ENCODE results near the gene DCHS2.

Gene DCHS2

GRCh38 chr4:154450966-154451365 lies 40.6 kb downstream of the DCHS2 start:
- Histone ChIP-seq H2BK12ac (ENCODE audit: low read length in 2 of 2) (no peak overlapping the region), H2BK5ac (ENCODE audit: low read depth, low read length, poor library complexity, severe bottlenecking) (no peak overlapping the region), H3K18ac (ENCODE audit: low read depth in 1 of 2, low read length in 2 of 2) (no peak overlapping the region), H3K4me1 (ENCODE audit: control insufficient read depth, insufficient read depth, low read depth, low read length) (no peaks in the 10 kb centered on the region), H3K4me2 (ENCODE audit: low read length, poor library complexity, severe bottlenecking) (no peak overlapping the region), H4K91ac (ENCODE audit: low read length) (no peak overlapping the region), H3K27me3 (ENCODE audit: control insufficient read depth in 1 of 2, insufficient read depth in 1 of 2, low read length in 2 of 2) (peaks cover 0 to 10% of the 10 kb centered on the region in 2 experiments), H3K4ac (ENCODE audit: low read depth in 1 of 2, low read length in 2 of 2) (no peak overlapping the region), H3K4me3 (ENCODE audit: insufficient read depth in 1 of 2, low read depth in 1 of 2, low read length in 2 of 2) (no peak overlapping the region), H2BK120ac (ENCODE audit: low read depth, low read length) (no peak overlapping the region), H3K9ac (ENCODE audit: low read length) (no peak overlapping the region), H4K8ac (ENCODE audit: low read length) (no peak overlapping the region), H3K27ac (ENCODE audit: low read length, poor library complexity, severe bottlenecking) (no peak overlapping the region), H2BK15ac (ENCODE audit: low read depth, poor library complexity, severe bottlenecking) (no peak overlapping the region), H3K79me1 (replicated peaks; ENCODE audit: low read length, poor library complexity, severe bottlenecking) (no peaks in the 10 kb centered on the region), H2AK5ac (ENCODE audit: low read length, severe bottlenecking) (no peak overlapping the region), H2AFZ (ENCODE audit: low read depth, low read length) (no peak overlapping the region), H3K14ac (ENCODE audit: low read length in 2 of 2) (no peak overlapping the region), H3K9me3 (ENCODE audit: control insufficient read depth, low read length) (no peaks in the 10 kb centered on the region), H3K23ac (ENCODE audit: low read length in 2 of 2) (no peak overlapping the region), H3K36me3 (ENCODE audit: control insufficient read depth in 1 of 2, insufficient read depth in 2 of 2, low read depth in 1 of 2, low read length in 2 of 2) (no peaks in the 10 kb centered on the region)
- WGBS = no CpG with 5 or more reads among the region's 1 CpG
- DNase-seq = no peak

- no peak overlapping the region for H3K9ac ChIP-seq (ENCODE audit: low read length)
- no peak overlapping the region for H4K8ac ChIP-seq (ENCODE audit: low read length)
- 65% methylated on average over 2 of the region's 2 CpGs for WGBS
- no peak overlapping the region for H2BK120ac ChIP-seq (ENCODE audit: low read depth, low read length)
- H3K9me3 ChIP-seq (ENCODE audit: control insufficient read depth, low read length) = no peaks in the 10 kb centered on the region
- no peak overlapping the region for H2AK5ac ChIP-seq (ENCODE audit: low read length, severe bottlenecking)
- no peak overlapping the region for H4K91ac ChIP-seq (ENCODE audit: low read length)
- H2BK15ac ChIP-seq (ENCODE audit: low read depth, poor library complexity, severe bottlenecking) = no peak overlapping the region
- H3K4ac ChIP-seq (ENCODE audit: low read depth in 1 of 2, low read length in 2 of 2) = no peak overlapping the region
- H3K4me2 ChIP-seq (ENCODE audit: low read length, poor library complexity, severe bottlenecking) = no peak overlapping the region
- no peak overlapping the region for H3K14ac ChIP-seq (ENCODE audit: low read length in 2 of 2)
- H2BK5ac ChIP-seq (ENCODE audit: low read depth, low read length, poor library complexity, severe bottlenecking) = no peak overlapping the region
- no peaks in the 10 kb centered on the region for H3K36me3 ChIP-seq (ENCODE audit: control insufficient read depth in 1 of 2, insufficient read depth in 2 of 2, low read depth in 1 of 2, low read length in 2 of 2)
- H3K4me3 ChIP-seq (ENCODE audit: insufficient read depth in 1 of 2, low read depth in 1 of 2, low read length in 2 of 2) = no peak overlapping the region
- no peak overlapping the region for H2BK12ac ChIP-seq (ENCODE audit: low read length in 2 of 2)
- H3K23ac ChIP-seq (ENCODE audit: low read length in 2 of 2) = no peak overlapping the region
- H3K4me1 ChIP-seq (ENCODE audit: control insufficient read depth, insufficient read depth, low read depth, low read length) = no peaks in the 10 kb centered on the region
- H3K18ac ChIP-seq (ENCODE audit: low read depth in 1 of 2, low read length in 2 of 2) = no peak overlapping the region
- H3K79me1 ChIP-seq (replicated peaks; ENCODE audit: low read length, poor library complexity, severe bottlenecking) = no peaks in the 10 kb centered on the region
- no peak overlapping the region for H2AFZ ChIP-seq (ENCODE audit: low read depth, low read length)
- H3K27me3 ChIP-seq (ENCODE audit: control insufficient read depth in 1 of 2, insufficient read depth in 1 of 2, low read length in 2 of 2) = peaks cover 0 to 11% of the 10 kb centered on the region in 2 experiments
- H3K27ac ChIP-seq (ENCODE audit: low read length, poor library complexity, severe bottlenecking) = no peak overlapping the region
- no peak for DNase-seq
These were observed 46.6 kb downstream of the DCHS2 start for GRCh38 chr4:154444958-154445357.

GRCh38 chr4:154441982-154442381 lies 49.6 kb downstream of the DCHS2 start:
- no peak overlapping the region for H2AFZ ChIP-seq (ENCODE audit: low read depth, low read length)
- WGBS = 81% methylated on average over 3 of the region's 3 CpGs
- H3K79me1 ChIP-seq (replicated peaks; ENCODE audit: low read length, poor library complexity, severe bottlenecking) = no peaks in the 10 kb centered on the region
- H2BK120ac ChIP-seq (ENCODE audit: low read depth, low read length) = no peak overlapping the region
- no peak overlapping the region for H4K91ac ChIP-seq (ENCODE audit: low read length)
- no peak overlapping the region for H2BK5ac ChIP-seq (ENCODE audit: low read depth, low read length, poor library complexity, severe bottlenecking)
- H3K36me3 ChIP-seq (ENCODE audit: control insufficient read depth in 1 of 2, insufficient read depth in 2 of 2, low read depth in 1 of 2, low read length in 2 of 2) = no peaks in the 10 kb centered on the region
- H3K4me3 ChIP-seq (ENCODE audit: insufficient read depth in 1 of 2, low read depth in 1 of 2, low read length in 2 of 2) = no peak overlapping the region
- no peaks in the 10 kb centered on the region for H3K9me3 ChIP-seq (ENCODE audit: control insufficient read depth, low read length)
- H3K4me1 ChIP-seq (ENCODE audit: control insufficient read depth, insufficient read depth, low read depth, low read length) = no peaks in the 10 kb centered on the region
- no peak for DNase-seq
- H4K8ac ChIP-seq (ENCODE audit: low read length) = no peak overlapping the region
- no peak overlapping the region for H3K14ac ChIP-seq (ENCODE audit: low read length in 2 of 2)
- H3K23ac ChIP-seq (ENCODE audit: low read length in 2 of 2) = no peak overlapping the region
- H2AK5ac ChIP-seq (ENCODE audit: low read length, severe bottlenecking) = no peak overlapping the region
- no peak overlapping the region for H3K18ac ChIP-seq (ENCODE audit: low read depth in 1 of 2, low read length in 2 of 2)
- no peak overlapping the region for H3K4ac ChIP-seq (ENCODE audit: low read depth in 1 of 2, low read length in 2 of 2)
- H3K27ac ChIP-seq (ENCODE audit: low read length, poor library complexity, severe bottlenecking) = no peak overlapping the region
- no peak overlapping the region for H3K9ac ChIP-seq (ENCODE audit: low read length)
- H3K4me2 ChIP-seq (ENCODE audit: low read length, poor library complexity, severe bottlenecking) = no peak overlapping the region
- H2BK15ac ChIP-seq (ENCODE audit: low read depth, poor library complexity, severe bottlenecking) = no peak overlapping the region
- H2BK12ac ChIP-seq (ENCODE audit: low read length in 2 of 2) = no peak overlapping the region
- peaks cover 0 to 3% of the 10 kb centered on the region in 2 experiments for H3K27me3 ChIP-seq (ENCODE audit: control insufficient read depth in 1 of 2, insufficient read depth in 1 of 2, low read length in 2 of 2)

GRCh38 chr4:154441124-154441523 lies 50.5 kb downstream of the DCHS2 start:
- WGBS = no CpG with 5 or more reads among the region's 1 CpG

More at GRCh38 chr4:154441124-154441523, 50.5 kb downstream of the DCHS2 start:
- Histone ChIP-seq H4K8ac (ENCODE audit: low read length) (no peak overlapping the region), H3K4me1 (ENCODE audit: control insufficient read depth, insufficient read depth, low read depth, low read length) (no peaks in the 10 kb centered on the region), H3K18ac (ENCODE audit: low read depth in 1 of 2, low read length in 2 of 2) (no peak overlapping the region), H2BK120ac (ENCODE audit: low read depth, low read length) (no peak overlapping the region), H3K14ac (ENCODE audit: low read length in 2 of 2) (no peak overlapping the region), H2BK15ac (ENCODE audit: low read depth, poor library complexity, severe bottlenecking) (no peak overlapping the region), H3K23ac (ENCODE audit: low read length in 2 of 2) (no peak overlapping the region), H3K9ac (ENCODE audit: low read length) (no peak overlapping the region), H3K9me3 (ENCODE audit: control insufficient read depth, low read length) (no peaks in the 10 kb centered on the region), H4K91ac (ENCODE audit: low read length) (no peak overlapping the region), H2AK5ac (ENCODE audit: low read length, severe bottlenecking) (no peak overlapping the region), H3K27ac (ENCODE audit: low read length, poor library complexity, severe bottlenecking) (no peak overlapping the region), H3K79me1 (replicated peaks; ENCODE audit: low read length, poor library complexity, severe bottlenecking) (no peaks in the 10 kb centered on the region), H3K36me3 (ENCODE audit: control insufficient read depth in 1 of 2, insufficient read depth in 2 of 2, low read depth in 1 of 2, low read length in 2 of 2) (no peaks in the 10 kb centered on the region), H3K4ac (ENCODE audit: low read depth in 1 of 2, low read length in 2 of 2) (no peak overlapping the region), H3K4me3 (ENCODE audit: insufficient read depth in 1 of 2, low read depth in 1 of 2, low read length in 2 of 2) (no peak overlapping the region), H2BK5ac (ENCODE audit: low read depth, low read length, poor library complexity, severe bottlenecking) (no peak overlapping the region), H3K27me3 (ENCODE audit: control insufficient read depth in 1 of 2, insufficient read depth in 1 of 2, low read length in 2 of 2) (peaks cover 0 to 3% of the 10 kb centered on the region in 2 experiments), H3K4me2 (ENCODE audit: low read length, poor library complexity, severe bottlenecking) (no peak overlapping the region), H2AFZ (ENCODE audit: low read depth, low read length) (no peak overlapping the region), H2BK12ac (ENCODE audit: low read length in 2 of 2) (no peak overlapping the region)
- no peak for DNase-seq

Data from mesenchymal stem cell (in vitro differentiated cells and primary cell).